ENCODE data around the gene CCDC183.

CCDC183 gene

DNA sequence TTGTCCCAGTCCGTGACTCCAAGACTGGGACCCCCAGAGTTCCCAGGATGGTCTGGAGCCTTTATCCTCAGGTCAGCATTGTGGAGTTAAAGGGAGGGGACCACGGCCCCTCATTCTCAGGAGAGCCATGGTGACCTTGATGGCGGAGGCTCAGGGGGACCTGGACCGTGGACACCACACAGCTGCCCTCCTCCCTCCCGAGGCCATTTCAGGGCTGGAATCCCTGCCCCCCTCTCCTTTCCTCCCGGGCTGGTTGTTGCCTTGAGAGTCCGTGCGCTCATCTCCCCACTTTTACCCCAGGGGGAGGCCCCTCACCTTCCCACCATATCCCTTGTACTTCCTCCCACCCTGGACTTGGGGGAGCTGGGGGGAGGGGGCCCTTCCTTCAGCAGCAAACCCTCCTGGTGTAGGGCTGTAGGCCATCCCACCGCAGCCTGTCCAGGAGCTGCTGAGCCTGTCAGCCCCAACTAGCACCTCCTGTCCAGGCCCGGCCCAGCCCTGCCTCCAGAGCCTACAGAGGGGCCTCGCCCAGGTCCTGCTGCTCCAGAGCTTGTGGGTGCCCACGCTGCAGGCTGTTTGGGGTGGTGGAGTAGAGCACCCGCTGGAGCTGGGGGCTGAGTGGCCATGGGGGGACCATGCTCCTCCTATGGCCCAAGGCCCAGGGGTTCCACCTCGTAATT, 31.8 kb downstream of the CCDC183 start:
- TF ChIP-seq EZH2phosphoT487 (IDR thresholded peaks at IDR 0.05; ENCODE audit: low read length) (no peak), EZH2 (optimal IDR thresholded peaks at IDR 0.05; ENCODE audit: low read depth, low read length) (no peak)
- TF ChIP-seq, protein P1, sequence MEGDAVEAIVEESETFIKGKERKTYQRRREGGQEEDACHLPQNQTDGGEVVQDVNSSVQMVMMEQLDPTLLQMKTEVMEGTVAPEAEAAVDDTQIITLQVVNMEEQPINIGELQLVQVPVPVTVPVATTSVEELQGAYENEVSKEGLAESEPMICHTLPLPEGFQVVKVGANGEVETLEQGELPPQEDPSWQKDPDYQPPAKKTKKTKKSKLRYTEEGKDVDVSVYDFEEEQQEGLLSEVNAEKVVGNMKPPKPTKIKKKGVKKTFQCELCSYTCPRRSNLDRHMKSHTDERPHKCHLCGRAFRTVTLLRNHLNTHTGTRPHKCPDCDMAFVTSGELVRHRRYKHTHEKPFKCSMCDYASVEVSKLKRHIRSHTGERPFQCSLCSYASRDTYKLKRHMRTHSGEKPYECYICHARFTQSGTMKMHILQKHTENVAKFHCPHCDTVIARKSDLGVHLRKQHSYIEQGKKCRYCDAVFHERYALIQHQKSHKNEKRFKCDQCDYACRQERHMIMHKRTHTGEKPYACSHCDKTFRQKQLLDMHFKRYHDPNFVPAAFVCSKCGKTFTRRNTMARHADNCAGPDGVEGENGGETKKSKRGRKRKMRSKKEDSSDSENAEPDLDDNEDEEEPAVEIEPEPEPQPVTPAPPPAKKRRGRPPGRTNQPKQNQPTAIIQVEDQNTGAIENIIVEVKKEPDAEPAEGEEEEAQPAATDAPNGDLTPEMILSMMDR (IDR thresholded peaks at IDR 0.05; ENCODE audit: low read length) = no peak
- Histone ChIP-seq H3K4me3 (ENCODE audit: low read length) (no peak overlapping the region), H3K9me2 (replicated peaks; ENCODE audit: insufficient read depth, low read length) (no peaks in the 10 kb centered on the region), H3K27ac (ENCODE audit: low read length) (no peak overlapping the region), H3K9me3 (replicated peaks; ENCODE audit: insufficient read depth, low read length) (no peaks in the 10 kb centered on the region), H3K9ac (ENCODE audit: low read length) (no peak overlapping the region), H3K36me3 (replicated peaks; ENCODE audit: insufficient read depth, low read length) (no peaks in the 10 kb centered on the region), H4K20me1 (ENCODE audit: insufficient read depth, low read length) (no peaks in the 10 kb centered on the region), H3F3A (ENCODE audit: insufficient read depth, low read length) (no peaks in the 10 kb centered on the region), H3K79me2 (ENCODE audit: low read length) (no peaks in the 10 kb centered on the region), H3K27me3 (replicated peaks; ENCODE audit: insufficient read depth, low read length) (no peaks in the 10 kb centered on the region), H2AFZ (ENCODE audit: low read length) (no peak overlapping the region), H3K4me2 (ENCODE audit: low read depth, low read length) (no peak overlapping the region), H3K4me1 (ENCODE audit: low read length) (no peaks in the 10 kb centered on the region)
- DNase-seq = no peak

DNA sequence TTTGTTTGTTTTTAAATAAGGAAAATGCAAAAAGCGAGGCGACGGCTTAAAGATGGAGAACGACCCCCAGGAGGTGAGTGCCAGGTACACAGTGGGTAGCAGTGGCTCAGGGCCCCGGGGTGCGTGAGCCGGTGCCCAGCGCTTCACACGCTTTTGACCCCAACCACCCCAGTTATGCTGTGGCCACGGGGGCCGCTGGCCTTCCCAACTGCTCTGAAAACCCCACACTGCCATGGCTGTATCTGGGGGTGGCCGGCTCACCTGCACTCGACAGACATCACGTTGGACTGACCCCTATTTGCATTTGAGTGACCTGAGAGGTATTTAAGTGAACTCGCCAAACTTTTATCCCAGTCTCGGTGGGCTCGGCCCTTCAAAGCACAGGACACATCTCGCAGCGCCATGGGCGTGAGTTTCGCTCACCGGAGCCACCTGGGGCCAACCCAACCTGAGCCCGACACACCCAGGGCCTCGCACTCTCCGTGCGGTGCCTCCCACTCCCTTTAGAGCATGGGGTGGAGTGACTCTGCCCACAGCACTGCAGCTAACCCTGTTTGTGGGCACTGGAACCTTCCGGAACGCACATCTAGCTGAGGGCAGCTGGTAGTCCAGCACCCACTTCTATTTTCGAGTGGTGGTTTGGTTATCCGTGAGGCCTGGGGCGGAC, 32.5 kb downstream of the CCDC183 start:
- Histone ChIP-seq H4K20me1 (ENCODE audit: insufficient read depth, low read length) (no peaks in the 10 kb centered on the region), H3K9ac (ENCODE audit: low read length) (no peak overlapping the region), H3K36me3 (replicated peaks; ENCODE audit: insufficient read depth, low read length) (no peaks in the 10 kb centered on the region)

DNA sequence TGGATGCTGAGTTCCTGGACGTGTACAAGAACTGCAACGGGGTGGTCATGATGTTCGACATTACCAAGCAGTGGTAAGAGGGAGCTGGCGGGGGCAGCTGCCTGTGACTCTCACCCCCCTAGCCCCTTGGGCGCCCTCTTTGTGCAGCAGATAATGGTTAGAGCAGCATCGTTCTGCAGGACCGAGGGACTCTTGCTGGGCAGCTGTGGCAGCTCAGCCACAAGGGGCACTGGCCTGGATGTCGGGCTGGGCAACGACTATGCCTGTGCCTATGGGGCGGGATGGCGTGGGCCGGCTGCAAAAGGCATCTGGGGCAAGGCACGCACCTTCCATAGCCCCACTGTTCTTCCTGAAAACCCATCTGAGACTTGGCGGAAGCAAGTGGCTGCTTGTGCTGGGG, 33.3 kb downstream of the CCDC183 start:
- no peak overlapping the region for H3K9ac ChIP-seq (ENCODE audit: low read length)
- H4K20me1 ChIP-seq (ENCODE audit: insufficient read depth, low read length) = no peaks in the 10 kb centered on the region
- no peaks in the 10 kb centered on the region for H3F3A ChIP-seq (ENCODE audit: insufficient read depth, low read length)
- H3K27ac ChIP-seq (ENCODE audit: low read length) = no peak overlapping the region
- no peaks in the 10 kb centered on the region for H3K79me2 ChIP-seq (ENCODE audit: low read length)
- H2AFZ ChIP-seq (ENCODE audit: low read length) = no peak overlapping the region
- no peak overlapping the region for H3K4me3 ChIP-seq (ENCODE audit: low read length)
- no peaks in the 10 kb centered on the region for H3K36me3 ChIP-seq (replicated peaks; ENCODE audit: insufficient read depth, low read length)
- H3K4me1 ChIP-seq (ENCODE audit: low read length) = no peaks in the 10 kb centered on the region
- H3K9me3 ChIP-seq (replicated peaks; ENCODE audit: insufficient read depth, low read length) = no peaks in the 10 kb centered on the region
- H3K9me2 ChIP-seq (replicated peaks; ENCODE audit: insufficient read depth, low read length) = no peaks in the 10 kb centered on the region
- H3K27me3 ChIP-seq (replicated peaks; ENCODE audit: insufficient read depth, low read length) = no peaks in the 10 kb centered on the region
- TF ChIP-seq EZH2 (optimal IDR thresholded peaks at IDR 0.05; ENCODE audit: low read depth, low read length) = no peak
- TF ChIP-seq, protein P1 (IDR thresholded peaks at IDR 0.05; ENCODE audit: low read length) = no peak
- no peak for TF ChIP-seq EZH2phosphoT487 (IDR thresholded peaks at IDR 0.05; ENCODE audit: low read length)
- no peak for DNase-seq
- H3K4me2 ChIP-seq (ENCODE audit: low read depth, low read length) = no peak overlapping the region

More for the DNA sequence above, 32.5 kb downstream of the CCDC183 start:
- Histone ChIP-seq H2AFZ (ENCODE audit: low read length) (no peak overlapping the region), H3F3A (ENCODE audit: insufficient read depth, low read length) (no peaks in the 10 kb centered on the region), H3K9me2 (replicated peaks; ENCODE audit: insufficient read depth, low read length) (no peaks in the 10 kb centered on the region), H3K27me3 (replicated peaks; ENCODE audit: insufficient read depth, low read length) (no peaks in the 10 kb centered on the region), H3K9me3 (replicated peaks; ENCODE audit: insufficient read depth, low read length) (no peaks in the 10 kb centered on the region), H3K4me2 (ENCODE audit: low read depth, low read length) (no peak overlapping the region), H3K27ac (ENCODE audit: low read length) (no peak overlapping the region), H3K79me2 (ENCODE audit: low read length) (no peaks in the 10 kb centered on the region), H3K4me1 (ENCODE audit: low read length) (no peaks in the 10 kb centered on the region), H3K4me3 (ENCODE audit: low read length) (no peak overlapping the region)
- DNase-seq = no peak
- TF ChIP-seq, protein P1 (IDR thresholded peaks at IDR 0.05; ENCODE audit: low read length) = no peak
- TF ChIP-seq EZH2phosphoT487 (IDR thresholded peaks at IDR 0.05; ENCODE audit: low read length) (no peak), EZH2 (optimal IDR thresholded peaks at IDR 0.05; ENCODE audit: low read depth, low read length) (no peak)
